H1 (cell line): ENCODE measurements around the gene HDAC8. TPM values are rescaled to one million over a fixed set of nuclear protein-coding genes. Genes with fewer than 3 reads are reported as not detected.

Source experiments
- CEBPB ChIP-seq: IDR thresholded peaks from 2 replicates; pipeline ENCODE4 v1.6.1; 2012; ENCODE audit warnings: low read depth, low read length
- RNF2 ChIP-seq: fragments of 200-900, 300-1000 bp; sonication (generic); IDR thresholded peaks from 2 replicates; pipeline ENCODE4 v1.7.1; 2016; ENCODE audit warnings: borderline replicate concordance, low read depth, mild to moderate bottlenecking, antibody characterized with exemption, low read length; ENCODE audit not compliant: poor library complexity, severe bottlenecking; ENCODE audit errors: missing control alignments
- polyA plus RNA-seq, 7 experiments: library from polyadenylated mRNA; depleted of rRNA in 3 of 7; stranded (reverse) in 5 of 7; unstranded in 2 of 7; fragments of >200 nt in 5 of 7; fragments of 200-250 nt in 2 of 7; gene quantifications; 1 replicate in 5 of 7; 2 replicates in 1 of 7; 4 replicates in 1 of 7; pipeline versions ENCODE4 v1.2.1 to v1.2.3, GENCODE V29; 2011 to 2013; ENCODE audit warnings: missing spikeins in 2 of 7, mixed read lengths in 2 of 7
- total RNA-seq: library from RNA; stranded (reverse); fragmentation: NEBNext Ultra II Directional; extraction: Animal tissue kit (Norgen Biotek cat#: 25700); gene quantifications from 2 replicates; pipeline ENCODE4 v1.2.1, GENCODE V29; 2021

Gene HDAC8
- total and polyA plus RNA-seq, 2 of the 8 experiments (the other 6 are each of a cell fraction or from before 2014, with no cell fraction given), result 9.7 to 20.3 TPM

DNA sequence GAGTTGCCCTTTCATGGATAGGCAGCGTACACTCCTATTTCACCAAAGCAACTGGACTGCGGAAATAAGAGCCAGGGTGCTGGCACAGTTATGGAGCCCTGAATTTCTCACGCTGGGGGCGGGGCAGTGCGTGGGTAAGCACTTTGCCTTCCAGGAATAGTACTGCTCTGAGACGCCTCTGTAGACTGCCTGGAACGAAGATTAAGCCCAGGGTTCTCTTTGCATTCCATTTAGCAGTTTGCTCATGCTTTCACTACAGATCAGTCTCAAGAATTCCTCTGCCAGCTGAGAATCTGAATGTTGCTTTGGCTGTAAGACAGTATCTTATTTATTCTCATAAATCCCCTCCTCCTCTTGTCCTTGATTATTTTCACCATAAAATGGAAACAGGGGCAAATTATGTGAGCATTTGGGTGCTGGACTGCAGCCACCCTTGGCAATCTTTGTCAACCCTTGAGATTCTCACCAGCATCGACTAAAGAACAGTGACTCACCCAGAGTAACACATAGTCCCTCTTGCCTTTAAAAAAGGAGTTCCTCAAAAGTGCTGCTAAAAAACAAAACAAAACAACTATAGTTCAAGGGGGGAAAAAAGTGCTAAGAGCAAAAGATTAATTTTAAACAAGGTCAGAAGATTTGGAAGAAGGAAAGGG lies 178.0 kb downstream of the HDAC8 start (continued):
- TF ChIP-seq CEBPB (no peak), RNF2 (no peak)
